GM12891 (cell line): ENCODE results near the gene MAGI3.
"Not testable (repeated sequence)": the region's sequence is repeated elsewhere in the genome, so short reads cannot be mapped to it uniquely, and the experiment has no call there.

Experiments used
- DNase-seq: peaks from one replicate; pipeline ENCODE4 v3.0.0; 2011; ENCODE audit warnings: low spot score; ENCODE audit not compliant: insufficient read length
- FAIRE-seq: peaks from 2 replicates; lab custom pipeline; 2011; peaks lifted over from hg19 to GRCh38; lab: Jason Lieb, UNC
- PAX5 ChIP-seq: IDR thresholded peaks from 2 replicates; pipeline ENCODE4 v1.6.1; 2011; ENCODE audit warnings: low read length, moderate library complexity, mild to moderate bottlenecking; ENCODE audit not compliant: insufficient read depth, severe bottlenecking
- POLR2A ChIP-seq: IDR thresholded peaks from 2 replicates; pipeline ENCODE4 v1.6.1; 2011; ENCODE audit warnings: low read depth, low read length, control low read depth
- POLR2AphosphoS5 ChIP-seq: IDR thresholded peaks from 2 replicates; pipeline ENCODE4 v1.6.1; 2011; ENCODE audit warnings: low read depth, low read length, control low read depth
- POU2F2 ChIP-seq: IDR thresholded peaks from 2 replicates; pipeline ENCODE4 v1.6.1; 2011; ENCODE audit warnings: low read depth, mild to moderate bottlenecking, control low read depth, low read length, moderate library complexity
- SPI1 ChIP-seq: IDR thresholded peaks from 2 replicates; pipeline ENCODE4 v1.6.1; 2011; ENCODE audit warnings: low read depth, low read length, control low read depth
- TAF1 ChIP-seq: IDR thresholded peaks from 2 replicates; pipeline ENCODE4 v1.6.1; 2011; ENCODE audit warnings: low read depth, low read length, control low read depth

MAGI3 gene

GRCh38 chr1:113551728-113552127, 161.4 kb downstream of the MAGI3 start:
- FAIRE-seq: no peak
- no peak for TF ChIP-seq POLR2AphosphoS5
- TF ChIP-seq POLR2A: no peak
- no peak for TF ChIP-seq POU2F2
- TF ChIP-seq PAX5: no peak
- TF ChIP-seq SPI1: no peak
- no peak for TF ChIP-seq TAF1
- DNase-seq: no peak

GRCh38 chr1:113552244-113552643, 161.9 kb downstream of the MAGI3 start:
- DNase-seq: no peak
- TF ChIP-seq SPI1 (no peak), TAF1 (no peak), POLR2A (no peak), POU2F2 (no peak), POLR2AphosphoS5 (no peak), PAX5 (no peak)
- FAIRE-seq: no peak

- FAIRE-seq (no peak), DNase-seq (no peak)
- TF ChIP-seq POLR2AphosphoS5: no peak
- no peak for TF ChIP-seq TAF1
- no peak for TF ChIP-seq PAX5
- no peak for TF ChIP-seq SPI1
- TF ChIP-seq POLR2A: no peak
- TF ChIP-seq POU2F2: no peak
Observed at GRCh38 chr1:113557187-113557586, 166.9 kb downstream of the MAGI3 start.

GRCh38 chr1:113565621-113566020, 175.3 kb downstream of the MAGI3 start:
- DNase-seq (no peak), FAIRE-seq (no peak)
- TF ChIP-seq POU2F2 (no peak), POLR2AphosphoS5 (no peak), POLR2A (no peak), SPI1 (no peak), PAX5 (no peak), TAF1 (no peak)

- TF ChIP-seq POLR2A (no peak), TAF1 (no peak), POU2F2 (no peak), POLR2AphosphoS5 (no peak), SPI1 (no peak), PAX5 (no peak)
- no peak for DNase-seq
- no peak for FAIRE-seq
Observed at GRCh38 chr1:113567427-113567826, 177.1 kb downstream of the MAGI3 start.

GRCh38 chr1:113575744-113576260, 185.5 kb downstream of the MAGI3 start:
- FAIRE-seq: not testable (repeated sequence)

GRCh38 chr1:113576271-113576670, 186.0 kb downstream of the MAGI3 start:
- TF ChIP-seq PAX5 (no peak), POU2F2 (no peak), POLR2A (no peak), SPI1 (no peak), TAF1 (no peak), POLR2AphosphoS5 (no peak)
- FAIRE-seq: no peak
- DNase-seq: no peak

More at GRCh38 chr1:113575744-113576260, 185.5 kb downstream of the MAGI3 start:
- DNase-seq: not testable (repeated sequence)

- FAIRE-seq: no peak
- no peak for TF ChIP-seq SPI1
- no peak for TF ChIP-seq POU2F2
- no peak for TF ChIP-seq POLR2A
- no peak for TF ChIP-seq POLR2AphosphoS5
- no peak for TF ChIP-seq PAX5
- TF ChIP-seq TAF1: no peak
- DNase-seq: no peak
Observed at GRCh38 chr1:113579256-113580018, 189.1 kb downstream of the MAGI3 start.

- FAIRE-seq (no peak), DNase-seq (no peak)
- TF ChIP-seq TAF1: no peak
- no peak for TF ChIP-seq SPI1
- no peak for TF ChIP-seq POLR2AphosphoS5
- no peak for TF ChIP-seq POU2F2
- no peak for TF ChIP-seq PAX5
- no peak for TF ChIP-seq POLR2A
Observed at GRCh38 chr1:113581323-113581722, 191.0 kb downstream of the MAGI3 start.

- TF ChIP-seq SPI1 (no peak), PAX5 (no peak), POLR2A (no peak), POLR2AphosphoS5 (no peak), TAF1 (no peak), POU2F2 (no peak)
- FAIRE-seq (no peak), DNase-seq (no peak)
Observed at GRCh38 chr1:113582084-113582483, 191.8 kb downstream of the MAGI3 start.
